ACC112 (cell line): Measurements from ENCODE around the gene KIDINS220.

Experiments
- H2AFZ ChIP-seq: fragments of 200-600 bp; sonication (generic); one replicate; pipeline ENCODE4 v1.6.0; 2017; ENCODE audit warnings: antibody characterized with exemption, low read length; ENCODE audit not compliant: unreplicated experiment
- H3K27ac ChIP-seq: fragments of 200-600 bp; sonication (generic); 2 replicates; pipeline ENCODE4 v1.5.1; 2014; ENCODE audit warnings: low read depth, mild to moderate bottlenecking, antibody characterized with exemption, low read length, moderate library complexity
- H3K27me3 ChIP-seq: fragments of 200-600 bp; sonication (generic); 2 replicates; pipeline ENCODE4 v1.6.1; 2014; ENCODE audit warnings: mild to moderate bottlenecking, antibody characterized with exemption, low read length, moderate library complexity, mixed read lengths; ENCODE audit not compliant: insufficient read depth
- H3K36me3 ChIP-seq: fragments of 200-600 bp; sonication (generic); 2 replicates; pipeline ENCODE4 v1.6.1; 2016; ENCODE audit warnings: mild to moderate bottlenecking, antibody characterized with exemption, low read length, moderate library complexity, mixed read lengths; ENCODE audit not compliant: insufficient read depth
- H3K4me1 ChIP-seq: fragments of 200-600 bp; sonication (generic); one replicate; pipeline ENCODE4 v1.6.1; 2016; ENCODE audit warnings: low read length, mixed read lengths; ENCODE audit not compliant: insufficient read depth, unreplicated experiment, control insufficient read depth
- H3K4me3 ChIP-seq: fragments of 200-600 bp; sonication (generic); 2 replicates; pipeline ENCODE4 v1.5.1; 2014; ENCODE audit warnings: mild to moderate bottlenecking, low read depth, low read length
- H3K79me2 ChIP-seq: fragments of 200-600 bp; sonication (generic); one replicate; pipeline ENCODE4 v1.6.0; 2016; ENCODE audit warnings: low read length; ENCODE audit not compliant: control insufficient read depth, unreplicated experiment, insufficient read depth

KIDINS220 gene

GRCh38 chr2:8835279-8835678, 2.1 kb downstream of the KIDINS220 start:
- Histone ChIP-seq H2AFZ (no peak overlapping the region), H3K79me2 (peaks cover 61% of the 10 kb centered on the region), H3K4me1 (peaks cover 6% of the 10 kb centered on the region), H3K27ac (no peak overlapping the region), H3K27me3 (no peaks in the 10 kb centered on the region), H3K36me3 (no peaks in the 10 kb centered on the region), H3K4me3 (peak overlapping the region; percentile 89; the same call in 1 of the 2 replicates)

GRCh38 chr2:8833853-8834252, 3.6 kb downstream of the KIDINS220 start:
- Histone ChIP-seq H2AFZ (no peak overlapping the region), H3K27me3 (no peaks in the 10 kb centered on the region), H3K36me3 (no peaks in the 10 kb centered on the region), H3K4me3 (no peak overlapping the region), H3K79me2 (peaks cover 67% of the 10 kb centered on the region), H3K27ac (no peak overlapping the region), H3K4me1 (peaks cover 6% of the 10 kb centered on the region)

GRCh38 chr2:8831516-8831915, 5.9 kb downstream of the KIDINS220 start:
- no peaks in the 10 kb centered on the region for H3K36me3 ChIP-seq
- H3K27ac ChIP-seq: no peak overlapping the region
- peaks cover 64% of the 10 kb centered on the region for H3K79me2 ChIP-seq
- no peaks in the 10 kb centered on the region for H3K27me3 ChIP-seq
- H3K4me1 ChIP-seq: peaks cover 6% of the 10 kb centered on the region
- no peak overlapping the region for H2AFZ ChIP-seq
- no peak overlapping the region for H3K4me3 ChIP-seq

GRCh38 chr2:8827729-8828128, 9.7 kb downstream of the KIDINS220 start:
- Histone ChIP-seq H3K4me3 (no peak overlapping the region), H3K27me3 (no peaks in the 10 kb centered on the region), H3K79me2 (peaks cover 29% of the 10 kb centered on the region), H3K4me1 (no peaks in the 10 kb centered on the region), H3K36me3 (no peaks in the 10 kb centered on the region), H2AFZ (no peak overlapping the region), H3K27ac (no peak overlapping the region)

- H3K4me1 ChIP-seq: peaks cover 11% of the 10 kb centered on the region
- H3K79me2 ChIP-seq: peaks cover 4% of the 10 kb centered on the region
- no peaks in the 10 kb centered on the region for H3K27me3 ChIP-seq
- H2AFZ ChIP-seq: no peak overlapping the region
- H3K27ac ChIP-seq: no peak overlapping the region
- no peaks in the 10 kb centered on the region for H3K36me3 ChIP-seq
- no peak overlapping the region for H3K4me3 ChIP-seq
Measured at GRCh38 chr2:8822218-8822617, 15.2 kb downstream of the KIDINS220 start.

GRCh38 chr2:8821276-8822217, 15.9 kb downstream of the KIDINS220 start:
- peaks cover 4% of the 10 kb centered on the region for H3K79me2 ChIP-seq
- H3K36me3 ChIP-seq: peaks cover 4% of the 10 kb centered on the region; the same call in 1 of the 2 replicates
- peaks cover 11% of the 10 kb centered on the region for H3K4me1 ChIP-seq
- no peak overlapping the region for H3K4me3 ChIP-seq
- H3K27me3 ChIP-seq: no peaks in the 10 kb centered on the region
- 0 out of 2 replicates have a peak overlapping the region, but pooled peaks have one; percentile 8 for H3K27ac ChIP-seq
- no peak overlapping the region for H2AFZ ChIP-seq

- no peak overlapping the region for H3K27ac ChIP-seq
- peaks cover 4% of the 10 kb centered on the region for H3K79me2 ChIP-seq
- no peak overlapping the region for H3K4me3 ChIP-seq
- H3K27me3 ChIP-seq: no peaks in the 10 kb centered on the region
- H3K4me1 ChIP-seq: peaks cover 11% of the 10 kb centered on the region
- no peak overlapping the region for H2AFZ ChIP-seq
- peaks cover 9% of the 10 kb centered on the region; the same call in 1 of the 2 replicates for H3K36me3 ChIP-seq
Measured at GRCh38 chr2:8819948-8820347, 17.5 kb downstream of the KIDINS220 start.

- Histone ChIP-seq H3K4me1 (peaks cover 11% of the 10 kb centered on the region), H2AFZ (no peak overlapping the region), H3K27ac (no peak overlapping the region), H3K4me3 (no peak overlapping the region), H3K79me2 (peaks cover 4% of the 10 kb centered on the region), H3K27me3 (no peaks in the 10 kb centered on the region), H3K36me3 (peaks cover 13% of the 10 kb centered on the region; the same call in 1 of the 2 replicates)
Measured at GRCh38 chr2:8819194-8819593, 18.2 kb downstream of the KIDINS220 start.

- H3K4me1 ChIP-seq: peaks cover 11% of the 10 kb centered on the region
- H3K36me3 ChIP-seq: peaks cover 15% of the 10 kb centered on the region; the same call in 1 of the 2 replicates
- H3K4me3 ChIP-seq: no peak overlapping the region
- no peaks in the 10 kb centered on the region for H3K27me3 ChIP-seq
- H3K27ac ChIP-seq: no peak overlapping the region
- H3K79me2 ChIP-seq: peaks cover 4% of the 10 kb centered on the region
- no peak overlapping the region for H2AFZ ChIP-seq
Measured at GRCh38 chr2:8817221-8817620, 20.2 kb downstream of the KIDINS220 start.

GRCh38 chr2:8806885-8807704, 30.3 kb downstream of the KIDINS220 start:
- peaks cover 11% of the 10 kb centered on the region for H3K4me1 ChIP-seq
- H3K36me3 ChIP-seq: peaks cover 23% of the 10 kb centered on the region; the same call in 1 of the 2 replicates
- H3K27me3 ChIP-seq: no peaks in the 10 kb centered on the region
- no peak overlapping the region for H3K4me3 ChIP-seq
- H2AFZ ChIP-seq: no peak overlapping the region
- no peak overlapping the region for H3K27ac ChIP-seq
- no peaks in the 10 kb centered on the region for H3K79me2 ChIP-seq
